ENCODE results near the gene ENPP1. TPM values are rescaled to one million over a fixed set of nuclear protein-coding genes. Genes with fewer than 3 reads are reported as not detected.

Gene ENPP1
- total RNA-seq, 4 donors from 2014 or later, result 4.1 to 7.6 (median 5.3) TPM

GRCh38 chr6:131763749-131764148 is 44.1 kb upstream of the ENPP1 start:
- 41 to 95% methylated on average over 1 of the region's 1 CpG for WGBS, 2 donors
- H3K4me3 ChIP-seq (ENCODE audit: low read depth, poor library complexity, severe bottlenecking), result no peak overlapping the region
- TF ChIP-seq CTCF (IDR thresholded peaks at IDR 0.05) (no peak), POLR2A (IDR thresholded peaks at IDR 0.05) (no peak)
- intact Hi-C loops (cut with DNase I; ENCODE audit: low total_unique reads), result no loop called here
- no peak for DNase-seq (ENCODE audit: low spot score in 2 of 2)

- WGBS, 2 donors, result 74 to 81% methylated on average over 4 of the region's 4 CpGs
- intact Hi-C loops (cut with DNase I; ENCODE audit: low total_unique reads), result no loop called here
- DNase-seq (ENCODE audit: low spot score in 2 of 2), result no peak
- no peak for TF ChIP-seq POLR2A (IDR thresholded peaks at IDR 0.05)
- TF ChIP-seq CTCF (IDR thresholded peaks at IDR 0.05), result no peak
- H3K4me3 ChIP-seq (ENCODE audit: low read depth, poor library complexity, severe bottlenecking), result no peak overlapping the region
These were observed 43.5 kb upstream of the ENPP1 start for GRCh38 chr6:131764350-131764749.

- 46 to 47% methylated on average over 9 of the region's 9 CpGs for WGBS, 2 donors
- no peak overlapping the region for H3K4me3 ChIP-seq (ENCODE audit: low read depth, poor library complexity, severe bottlenecking)
- TF ChIP-seq CTCF (IDR thresholded peaks at IDR 0.05), result no peak
- no peak for TF ChIP-seq POLR2A (IDR thresholded peaks at IDR 0.05)
- intact Hi-C loops (cut with DNase I; ENCODE audit: low total_unique reads), result no loop called here
- DNase-seq (ENCODE audit: low spot score in 2 of 2), result no peak
These were observed 42.6 kb upstream of the ENPP1 start for GRCh38 chr6:131765081-131765803.

- no peak for DNase-seq (ENCODE audit: low spot score in 2 of 2)
- TF ChIP-seq CTCF (IDR thresholded peaks at IDR 0.05) (no peak), POLR2A (IDR thresholded peaks at IDR 0.05) (no peak)
- H3K4me3 ChIP-seq (ENCODE audit: low read depth, poor library complexity, severe bottlenecking), result no peak overlapping the region
- WGBS, 2 donors, result 60 to 62% methylated on average over 4 of the region's 4 CpGs
- intact Hi-C loops (cut with DNase I; ENCODE audit: low total_unique reads), result no loop called here
These were observed 42.0 kb upstream of the ENPP1 start for GRCh38 chr6:131765804-131766135.

- no peak overlapping the region for H3K4me3 ChIP-seq (ENCODE audit: low read depth, poor library complexity, severe bottlenecking)
- no peak for DNase-seq (ENCODE audit: low spot score in 2 of 2)
- intact Hi-C loops (cut with DNase I; ENCODE audit: low total_unique reads), result no loop called here
- no peak for TF ChIP-seq POLR2A (IDR thresholded peaks at IDR 0.05)
- 71 to 79% methylated on average over 2 of the region's 2 CpGs for WGBS, 2 donors
These were observed 41.2 kb upstream of the ENPP1 start for GRCh38 chr6:131766631-131767030.

GRCh38 chr6:131768964-131769363 is 38.9 kb upstream of the ENPP1 start:
- intact Hi-C loops (cut with DNase I; ENCODE audit: low total_unique reads), result no loop called here
- no peak for DNase-seq (ENCODE audit: low spot score in 2 of 2)
- WGBS, 2 donors, result 91 to 97% methylated on average over 1 of the region's 1 CpG
- no peak for TF ChIP-seq POLR2A (IDR thresholded peaks at IDR 0.05)
- TF ChIP-seq CTCF (IDR thresholded peaks at IDR 0.05), result no peak
- no peak overlapping the region for H3K4me3 ChIP-seq (ENCODE audit: low read depth, poor library complexity, severe bottlenecking)

All from lower leg skin (tissue), 4 donors.